ENCODE data around the gene BCKDHA. TPM values are rescaled to one million over a fixed set of nuclear protein-coding genes. Genes with fewer than 3 reads are reported as not detected.
A peak's percentile ranks its signal among the peaks of the same experiment; 100 is the strongest.

The BCKDHA gene
- total RNA-seq, 1 donor from 2014 or later, result 51.0 TPM

GRCh38 chr19:41371541-41371940 lies 26.1 kb upstream of the BCKDHA start:
- Histone ChIP-seq H3K36me3 (no peaks in the 10 kb centered on the region), H3K27me3 (ENCODE audit: low read depth) (no peaks in the 10 kb centered on the region), H3K27ac (replicated peaks) (no peak overlapping the region), H3K4me1 (peaks cover 29% of the 10 kb centered on the region), H3K4me3 (no peak overlapping the region), H3K9me3 (replicated peaks) (no peaks in the 10 kb centered on the region)
- DNase-seq, result no peak
- TF ChIP-seq CTCF (IDR thresholded peaks at IDR 0.05; ENCODE audit: borderline replicate concordance), result no peak
- intact Hi-C loops (cut with micrococcal nuclease), result no loop called here

- Histone ChIP-seq H3K36me3 (no peaks in the 10 kb centered on the region), H3K4me3 (no peak overlapping the region), H3K4me1 (peaks cover 34% of the 10 kb centered on the region), H3K27ac (replicated peaks) (no peak overlapping the region), H3K27me3 (ENCODE audit: low read depth) (no peaks in the 10 kb centered on the region), H3K9me3 (replicated peaks) (no peaks in the 10 kb centered on the region)
- no peak for DNase-seq
- intact Hi-C loops (cut with micrococcal nuclease), result no loop called here
- TF ChIP-seq CTCF (IDR thresholded peaks at IDR 0.05; ENCODE audit: borderline replicate concordance), result no peak
These were observed 25.1 kb upstream of the BCKDHA start for GRCh38 chr19:41372501-41372900.

DNA sequence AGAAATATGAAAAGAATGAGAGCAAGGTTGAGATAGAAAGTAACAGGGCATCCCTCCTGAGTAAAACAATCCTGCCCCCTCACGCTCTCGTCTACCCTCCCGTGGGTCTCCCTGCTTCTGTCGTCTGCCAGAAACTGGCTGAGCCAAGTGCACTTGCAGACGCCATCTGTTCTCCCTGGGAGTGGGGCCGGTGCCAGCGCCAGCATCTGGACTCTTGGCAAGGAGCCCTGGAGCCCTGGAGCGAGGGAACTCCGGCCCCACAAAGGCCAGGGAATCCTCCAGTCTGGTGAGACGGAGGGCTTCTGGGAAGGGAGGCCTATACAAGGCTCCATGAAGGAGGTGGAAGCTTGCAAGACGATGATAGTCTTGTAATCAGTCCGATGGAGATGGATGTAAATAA lies 23.6 kb upstream of the BCKDHA start:
- no peaks in the 10 kb centered on the region for H3K27me3 ChIP-seq (ENCODE audit: low read depth)
- H3K4me1 ChIP-seq, result peaks cover 34% of the 10 kb centered on the region
- DNase-seq, result peak; percentile 90
- H3K9me3 ChIP-seq (replicated peaks), result no peaks in the 10 kb centered on the region
- H3K36me3 ChIP-seq, result no peaks in the 10 kb centered on the region
- H3K27ac ChIP-seq (replicated peaks), result peak overlapping the region; percentile 53
- H3K4me3 ChIP-seq, result no peak overlapping the region
- TF ChIP-seq CTCF (IDR thresholded peaks at IDR 0.05; ENCODE audit: borderline replicate concordance), result no peak
- intact Hi-C loops (cut with micrococcal nuclease), result no loop called here

- intact Hi-C loops (cut with micrococcal nuclease), result no loop called here
- Histone ChIP-seq H3K27me3 (ENCODE audit: low read depth) (no peaks in the 10 kb centered on the region), H3K4me3 (peak within 1 kb of the TSS; percentile 80), H3K9me3 (replicated peaks) (no peaks in the 10 kb centered on the region), H3K4me1 (peaks cover 34% of the 10 kb centered on the region), H3K36me3 (no peaks in the 10 kb centered on the region), H3K27ac (replicated peaks) (peak within 1 kb of the TSS; percentile 83)
- DNase-seq, result peak; percentile 33
- no peak for TF ChIP-seq CTCF (IDR thresholded peaks at IDR 0.05; ENCODE audit: borderline replicate concordance)
These were observed 21.2 kb upstream of the BCKDHA start, which contains the start of gene TMEM91 for GRCh38 chr19:41376241-41376997. Gene TMEM91, plus strand, starts transcription at chr19:41376533. Its CDS starts 1,777 bp downstream, at chr19:41378310.

- Histone ChIP-seq H3K27ac (replicated peaks) (peak overlapping the region; percentile 83), H3K4me1 (peaks cover 34% of the 10 kb centered on the region), H3K9me3 (replicated peaks) (no peaks in the 10 kb centered on the region), H3K27me3 (ENCODE audit: low read depth) (no peaks in the 10 kb centered on the region), H3K4me3 (peak overlapping the region; percentile 80), H3K36me3 (no peaks in the 10 kb centered on the region)
- DNase-seq, result no peak
- TF ChIP-seq CTCF (IDR thresholded peaks at IDR 0.05; ENCODE audit: borderline replicate concordance), result no peak
- intact Hi-C loops (cut with micrococcal nuclease), result no loop called here
These were observed 20.6 kb upstream of the BCKDHA start for GRCh38 chr19:41376998-41377365.
